IPS-18c (cell line): Measurements from ENCODE around the gene PGK2.
"Not testable (repeated sequence)": the region's sequence is repeated elsewhere in the genome, so short reads cannot be mapped to it uniquely, and the experiment has no call there.

Source experiments
- H3K4me3 ChIP-seq: 2 replicates; pipeline ENCODE4 v1.7.0; 2013; ENCODE audit warnings: low read depth, mild to moderate bottlenecking, low read length, moderate library complexity; ENCODE audit not compliant: insufficient read depth
- H3K9me3 ChIP-seq: one replicate; pipeline ENCODE4 v1.6.1; 2013; ENCODE audit warnings: mild to moderate bottlenecking, low read length, moderate library complexity; ENCODE audit not compliant: control insufficient read depth, insufficient read depth

Gene PGK2

GRCh38 chr6:49787176-49787575, at the start of gene PGK2:
PGK2 (minus strand) TSS chr6:49787285; CDS start chr6:49787187, 98 bp downstream.
- no peaks in the 10 kb centered on the region for H3K9me3 ChIP-seq
- H3K4me3 ChIP-seq: no peak within 1 kb of the TSS

GRCh38 chr6:49835140-49835539, 48.1 kb upstream of the PGK2 start:
- no peaks in the 10 kb centered on the region for H3K9me3 ChIP-seq

GRCh38 chr6:49833386-49833785, 46.3 kb upstream of the PGK2 start:
- no peak overlapping the region for H3K4me3 ChIP-seq

More at GRCh38 chr6:49835140-49835539, 48.1 kb upstream of the PGK2 start:
- no peak overlapping the region for H3K4me3 ChIP-seq

GRCh38 chr6:49826743-49827406, 39.8 kb upstream of the PGK2 start:
- H3K9me3 ChIP-seq: no peaks in the 10 kb centered on the region
- H3K4me3 ChIP-seq: no peak overlapping the region

More at GRCh38 chr6:49833386-49833785, 46.3 kb upstream of the PGK2 start:
- H3K9me3 ChIP-seq: no peaks in the 10 kb centered on the region

GRCh38 chr6:49815166-49815565, 28.1 kb upstream of the PGK2 start:
- Histone ChIP-seq H3K4me3 (no peak overlapping the region), H3K9me3 (no peaks in the 10 kb centered on the region)

GRCh38 chr6:49813248-49813647, 26.2 kb upstream of the PGK2 start:
- H3K4me3 ChIP-seq: no peak overlapping the region
- no peaks in the 10 kb centered on the region for H3K9me3 ChIP-seq

- H3K9me3 ChIP-seq: no peaks in the 10 kb centered on the region
- H3K4me3 ChIP-seq: no peak overlapping the region
These were observed 19.1 kb upstream of the PGK2 start for GRCh38 chr6:49806145-49806544.

- Histone ChIP-seq H3K9me3 (no peaks in the 10 kb centered on the region), H3K4me3 (no peak overlapping the region; the same call in 1 of the 2 replicates)
These were observed 18.2 kb upstream of the PGK2 start for GRCh38 chr6:49805246-49805645.

- no peak overlapping the region for H3K4me3 ChIP-seq
- H3K9me3 ChIP-seq: no peaks in the 10 kb centered on the region
These were observed 14.4 kb upstream of the PGK2 start for GRCh38 chr6:49801525-49801924.

GRCh38 chr6:49799090-49799489, 12.0 kb upstream of the PGK2 start:
- Histone ChIP-seq H3K4me3 (no peak overlapping the region), H3K9me3 (no peaks in the 10 kb centered on the region)

- not testable (repeated sequence) for H3K9me3 ChIP-seq
- H3K4me3 ChIP-seq: peak overlapping the region; percentile 36; the same call in 1 of the 2 replicates
These were observed 9.9 kb upstream of the PGK2 start for GRCh38 chr6:49796842-49797455.

GRCh38 chr6:49790341-49790740, 3.3 kb upstream of the PGK2 start:
- no peaks in the 10 kb centered on the region for H3K9me3 ChIP-seq

GRCh38 chr6:49784272-49784671, 2.8 kb downstream of the PGK2 start:
- Histone ChIP-seq H3K9me3 (no peaks in the 10 kb centered on the region), H3K4me3 (no peak overlapping the region)

More at GRCh38 chr6:49790341-49790740, 3.3 kb upstream of the PGK2 start:
- H3K4me3 ChIP-seq: no peak overlapping the region

GRCh38 chr6:49782725-49783124, 4.4 kb downstream of the PGK2 start:
- Histone ChIP-seq H3K4me3 (no peak overlapping the region), H3K9me3 (no peaks in the 10 kb centered on the region)

GRCh38 chr6:49782293-49782692, 4.8 kb downstream of the PGK2 start:
- Histone ChIP-seq H3K9me3 (no peaks in the 10 kb centered on the region), H3K4me3 (no peak overlapping the region)

- Histone ChIP-seq H3K4me3 (no peak overlapping the region), H3K9me3 (no peaks in the 10 kb centered on the region)
These were observed 10.6 kb downstream of the PGK2 start for GRCh38 chr6:49776444-49776843.

- Histone ChIP-seq H3K4me3 (no peak overlapping the region), H3K9me3 (no peaks in the 10 kb centered on the region)
These were observed 12.0 kb downstream of the PGK2 start for GRCh38 chr6:49775043-49775442.

- Histone ChIP-seq H3K9me3 (no peaks in the 10 kb centered on the region), H3K4me3 (no peak overlapping the region)
These were observed 14.8 kb downstream of the PGK2 start for GRCh38 chr6:49772285-49772684.
